ENCODE results near the gene RNF150.

RNF150 gene

GRCh38 chr4:141131723-141132071 lies 1.6 kb downstream of the RNF150 start:
- DNase-seq (ENCODE audit: low read depth, low spot score) = no peak

GRCh38 chr4:141130947-141131605 lies 2.2 kb downstream of the RNF150 start:
- DNase-seq (ENCODE audit: low read depth, low spot score) = no peak

GRCh38 chr4:141127884-141128283 lies 5.4 kb downstream of the RNF150 start:
- DNase-seq (ENCODE audit: low read depth, low spot score) = no peak

GRCh38 chr4:141126769-141127168 lies 6.5 kb downstream of the RNF150 start:
- no peak for DNase-seq (ENCODE audit: low read depth, low spot score)

GRCh38 chr4:141124224-141124623 lies 9.0 kb downstream of the RNF150 start:
- DNase-seq (ENCODE audit: low read depth, low spot score) = no peak

GRCh38 chr4:141121768-141122454 lies 11.4 kb downstream of the RNF150 start:
- DNase-seq (ENCODE audit: low read depth, low spot score) = no peak

- no peak for DNase-seq (ENCODE audit: low read depth, low spot score)
Measured at GRCh38 chr4:141121101-141121500, 12.2 kb downstream of the RNF150 start.

- no peak for DNase-seq (ENCODE audit: low read depth, low spot score)
Measured at GRCh38 chr4:141120036-141120593, 13.2 kb downstream of the RNF150 start.

GRCh38 chr4:141119071-141119470 lies 14.2 kb downstream of the RNF150 start:
- no peak for DNase-seq (ENCODE audit: low read depth, low spot score)

- no peak for DNase-seq (ENCODE audit: low read depth, low spot score)
Measured at GRCh38 chr4:141118381-141118780, 14.9 kb downstream of the RNF150 start.

- DNase-seq (ENCODE audit: low read depth, low spot score) = no peak
Measured at GRCh38 chr4:141117935-141118334, 15.3 kb downstream of the RNF150 start.

GRCh38 chr4:141109983-141110382 lies 23.3 kb downstream of the RNF150 start:
- DNase-seq (ENCODE audit: low read depth, low spot score) = no peak

GRCh38 chr4:141107927-141108326 lies 25.3 kb downstream of the RNF150 start:
- no peak for DNase-seq (ENCODE audit: low read depth, low spot score)

GRCh38 chr4:141102367-141102766 lies 30.9 kb downstream of the RNF150 start:
- no peak for DNase-seq (ENCODE audit: low read depth, low spot score)

- no peak for DNase-seq (ENCODE audit: low read depth, low spot score)
Measured at GRCh38 chr4:141101511-141101910, 31.8 kb downstream of the RNF150 start.

- DNase-seq (ENCODE audit: low read depth, low spot score) = no peak
Measured at GRCh38 chr4:141099326-141099725, 33.9 kb downstream of the RNF150 start.

- no peak for DNase-seq (ENCODE audit: low read depth, low spot score)
Measured at GRCh38 chr4:141098163-141098562, 35.1 kb downstream of the RNF150 start.

- DNase-seq (ENCODE audit: low read depth, low spot score) = no peak
Measured at GRCh38 chr4:141090473-141090872, 42.8 kb downstream of the RNF150 start.

GRCh38 chr4:141081921-141082395 lies 51.3 kb downstream of the RNF150 start:
- DNase-seq (ENCODE audit: low read depth, low spot score) = no peak

GRCh38 chr4:141080668-141081067 lies 52.6 kb downstream of the RNF150 start:
- DNase-seq (ENCODE audit: low read depth, low spot score) = no peak

- no peak for DNase-seq (ENCODE audit: low read depth, low spot score)
Measured at GRCh38 chr4:141079393-141079930, 53.8 kb downstream of the RNF150 start.

GRCh38 chr4:141078871-141079270 lies 54.4 kb downstream of the RNF150 start:
- DNase-seq (ENCODE audit: low read depth, low spot score) = no peak
